Left lung (tissue), 10 donors: ENCODE data around the gene TECRL. TPM values are rescaled to one million over a fixed set of nuclear protein-coding genes. Genes with fewer than 3 reads are reported as not detected.

Experiments used
- ATAC-seq: fragments of 200-7000 bp; cut with Tn5 transposase; one replicate; pipeline ENCODE4 v1.9.1; 2020; ENCODE audit warnings: moderate library complexity
- DNase-seq, 4 donors: peaks; one replicate each; pipeline ENCODE4 v3.0.0-alpha.2; 2013 to 2020
- H3K27ac ChIP-seq, 2 donors: fragments of 200-600 bp; sonication (generic) in 1 of 2; one replicate each; pipeline versions ENCODE4 v1.5.0 to v1.8.0; 2020 to 2021
- H3K27me3 ChIP-seq, 2 donors: fragments of 200-600 bp; sonication (generic) in 1 of 2; one replicate each; pipeline versions ENCODE4 v1.5.0 to v1.8.0; 2020 to 2021
- H3K36me3 ChIP-seq, 2 donors: fragments of 200-600 bp; sonication (generic) in 1 of 2; one replicate each; pipeline versions ENCODE4 v1.5.0 to v1.8.0; 2020 to 2021
- H3K4me1 ChIP-seq, 2 donors: fragments of 200-600 bp; one replicate each; pipeline ENCODE4 v1.8.0; 2021
- H3K4me3 ChIP-seq, 2 donors: fragments of 200-600 bp; sonication (generic) in 1 of 2; one replicate each; pipeline versions ENCODE4 v1.5.0 to v1.8.0; 2020 to 2021; ENCODE audit warnings: mild to moderate bottlenecking in 1 of 2
- H3K9me3 ChIP-seq, 2 donors: fragments of 200-600 bp; sonication (generic) in 1 of 2; one replicate each; pipeline versions ENCODE4 v1.5.0 to v1.8.0; 2020 to 2021
- CTCF ChIP-seq, 2 donors: fragments of 200-600 bp; sonication (generic) in 1 of 2; IDR thresholded peaks; one replicate each; pipeline versions ENCODE4 v1.5.0 to v1.8.0; 2021; ENCODE audit warnings: antibody characterized with exemption in 2 of 2
- intact Hi-C, 2 donors: fragments of 100-400 bp; cut with DNase I; formaldehyde crosslinking; loops; one replicate each; pipeline versions ENCODE4 v1.11.2 to v1.14.2; 2022
- polyA plus RNA-seq, 6 donors: library from polyadenylated mRNA; unstranded; fragments of 120-200 nt; gene quantifications; one replicate each; pipeline ENCODE4 v1.2.1, GENCODE V29; 2013; ENCODE audit not compliant: insufficient read length in 6 of 6
- total RNA-seq, 2 donors: library from RNA; stranded (reverse); fragmentation: NEBNext Ultra II Directional; extraction: Animal tissue kit (Norgen Biotek cat#: 25700); gene quantifications; one replicate each; pipeline ENCODE4 v1.2.1, GENCODE V29; 2021
- donor health status: DM: no; HTN: yes; CAD: no.
- donor health status: DM: no; HTN: no; CAD: no.

The TECRL gene
- total and polyA plus RNA-seq, 8 donors: 0.04 to 0.65 (median 0.23) TPM; not detected in 4

- no peak for TF ChIP-seq CTCF (IDR thresholded peaks at IDR 0.05)
- H3K27ac ChIP-seq: no peak overlapping the region
- DNase-seq (no peak), ATAC-seq (no peak)
- H3K27me3 ChIP-seq: no peaks in the 10 kb centered on the region
- peaks cover 0 to 22% of the 10 kb centered on the region in 2 donors for H3K9me3 ChIP-seq
- intact Hi-C loops: no loop called here
- H3K36me3 ChIP-seq: no peaks in the 10 kb centered on the region
- no peaks in the 10 kb centered on the region for H3K4me1 ChIP-seq
- no peak overlapping the region for H3K4me3 ChIP-seq
These were observed 158.8 kb downstream of the TECRL start for GRCh38 chr4:64250488-64250887.

- intact Hi-C loops: no loop called here
- no peak for ATAC-seq
- Histone ChIP-seq H3K4me1 (no peaks in the 10 kb centered on the region), H3K36me3 (no peaks in the 10 kb centered on the region), H3K27me3 (no peaks in the 10 kb centered on the region), H3K9me3 (peaks cover 0 to 18% of the 10 kb centered on the region in 2 donors), H3K4me3 (no peak overlapping the region), H3K27ac (no peak overlapping the region)
- no peak for DNase-seq
- TF ChIP-seq CTCF (IDR thresholded peaks at IDR 0.05): no peak
These were observed 159.2 kb downstream of the TECRL start for GRCh38 chr4:64250061-64250460.

GRCh38 chr4:64248186-64248585 lies 161.1 kb downstream of the TECRL start:
- intact Hi-C loops: no loop called here
- Histone ChIP-seq H3K27me3 (no peaks in the 10 kb centered on the region), H3K36me3 (no peaks in the 10 kb centered on the region), H3K9me3 (peaks cover 0 to 21% of the 10 kb centered on the region in 2 donors), H3K27ac (no peak overlapping the region), H3K4me1 (no peaks in the 10 kb centered on the region), H3K4me3 (no peak overlapping the region)
- TF ChIP-seq CTCF (IDR thresholded peaks at IDR 0.05): no peak
- ATAC-seq (no peak), DNase-seq (no peak)

- peaks cover 0 to 84% of the 10 kb centered on the region in 2 donors for H3K9me3 ChIP-seq
- H3K27me3 ChIP-seq: no peaks in the 10 kb centered on the region
- DNase-seq (no peak), ATAC-seq (no peak)
- no peak overlapping the region for H3K4me3 ChIP-seq
- H3K27ac ChIP-seq: no peak overlapping the region
- TF ChIP-seq CTCF (IDR thresholded peaks at IDR 0.05): no peak
- intact Hi-C loops: no loop called here
- H3K36me3 ChIP-seq: no peaks in the 10 kb centered on the region
- H3K4me1 ChIP-seq: no peaks in the 10 kb centered on the region
These were observed 178.4 kb downstream of the TECRL start for GRCh38 chr4:64230709-64231310.
